Smooth muscle cell (in vitro differentiated cells): ENCODE data around the gene DAPK2. TPM values are rescaled to one million over a fixed set of nuclear protein-coding genes. Genes with fewer than 3 reads are reported as not detected.
A peak's percentile ranks its signal among the peaks of the same experiment; 100 is the strongest.

ENCODE experiments used
- DNase-seq: peaks from one replicate; lab custom pipeline; 2025; ENCODE audit not compliant: unreplicated experiment; lab: John Stamatoyannopoulos, UW
- H2AFZ ChIP-seq: fragments of 200-600 bp; sonication (generic); 2 replicates; pipeline ENCODE4 v1.6.0; 2016; ENCODE audit warnings: antibody characterized with exemption, low read depth, mild to moderate bottlenecking
- H3F3A ChIP-seq: fragments of 200-600 bp; sonication (generic); 2 replicates; pipeline ENCODE4 v1.6.0; 2017; ENCODE audit warnings: antibody characterized with exemption, low read depth
- H3K27ac ChIP-seq: fragments of 200-600 bp; sonication (generic); 2 replicates; pipeline ENCODE4 v1.5.1; 2016; ENCODE audit warnings: low read depth, mild to moderate bottlenecking
- H3K27me3 ChIP-seq: fragments of 200-600 bp; sonication (generic); 2 replicates; pipeline ENCODE4 v1.6.1; 2016; ENCODE audit warnings: low read depth, mild to moderate bottlenecking
- H3K36me3 ChIP-seq: fragments of 200-600 bp; sonication (generic); 2 replicates; pipeline ENCODE4 v1.5.1; 2016; ENCODE audit warnings: low read depth
- H3K4me1 ChIP-seq: fragments of 200-600 bp; sonication (generic); 2 replicates; pipeline ENCODE4 v1.5.1; 2016; ENCODE audit warnings: low read depth
- H3K4me2 ChIP-seq: fragments of 200-600 bp; sonication (generic); 2 replicates; pipeline ENCODE4 v1.6.0; 2016; ENCODE audit warnings: mild to moderate bottlenecking
- H3K4me3 ChIP-seq: fragments of 200-600 bp; sonication (generic); 2 replicates; pipeline ENCODE4 v1.5.1; 2016; ENCODE audit warnings: mild to moderate bottlenecking
- H3K79me2 ChIP-seq: fragments of 200-600 bp; sonication (generic); 2 replicates; pipeline ENCODE4 v1.6.0; 2016; ENCODE audit warnings: low read depth, mild to moderate bottlenecking
- H3K9ac ChIP-seq: fragments of 200-600 bp; sonication (generic); 2 replicates; pipeline ENCODE4 v1.6.0; 2016; ENCODE audit warnings: low read depth
- H3K9me3 ChIP-seq: fragments of 200-600 bp; sonication (generic); replicated peaks from 2 replicates; pipeline ENCODE4 v1.5.1; 2016; ENCODE audit warnings: low read depth
- H4K20me1 ChIP-seq: fragments of 200-600 bp; sonication (generic); 2 replicates; pipeline ENCODE4 v1.6.0; 2016; ENCODE audit warnings: low read depth
- WGBS: methylation state at CpG from one replicate; pipeline ENCODE4 v1.1.7; 2016; ENCODE audit warnings: low lambda C conversion rate; 5-methylcytosine and 5-hydroxymethylcytosine counted together
- polyA plus RNA-seq: library from polyadenylated mRNA; unstranded; fragments of >200 nt; fragmentation: Nextera tagmentation; extraction: Ambion mirVana; gene quantifications from 2 replicates; pipeline ENCODE4 v1.2.1, GENCODE V29; 2016
- total RNA-seq: library from RNA; depleted of rRNA; stranded (reverse); fragments of >200 nt; gene quantifications from 2 replicates; pipeline ENCODE4 v1.2.3, GENCODE V29; 2014
- TF ChIP-seq, protein P1 (sequence below): fragments of 200-600 bp; sonication (generic); IDR thresholded peaks from 2 replicates; pipeline ENCODE4 v1.5.1; 2017; ENCODE audit warnings: borderline replicate concordance, mild to moderate bottlenecking, antibody characterized with exemption; ENCODE audit not compliant: insufficient read depth, poor library complexity, severe bottlenecking

DAPK2 gene
- total and polyA plus RNA-seq, 2 experiments from 2014 or later = not detected

DNA sequence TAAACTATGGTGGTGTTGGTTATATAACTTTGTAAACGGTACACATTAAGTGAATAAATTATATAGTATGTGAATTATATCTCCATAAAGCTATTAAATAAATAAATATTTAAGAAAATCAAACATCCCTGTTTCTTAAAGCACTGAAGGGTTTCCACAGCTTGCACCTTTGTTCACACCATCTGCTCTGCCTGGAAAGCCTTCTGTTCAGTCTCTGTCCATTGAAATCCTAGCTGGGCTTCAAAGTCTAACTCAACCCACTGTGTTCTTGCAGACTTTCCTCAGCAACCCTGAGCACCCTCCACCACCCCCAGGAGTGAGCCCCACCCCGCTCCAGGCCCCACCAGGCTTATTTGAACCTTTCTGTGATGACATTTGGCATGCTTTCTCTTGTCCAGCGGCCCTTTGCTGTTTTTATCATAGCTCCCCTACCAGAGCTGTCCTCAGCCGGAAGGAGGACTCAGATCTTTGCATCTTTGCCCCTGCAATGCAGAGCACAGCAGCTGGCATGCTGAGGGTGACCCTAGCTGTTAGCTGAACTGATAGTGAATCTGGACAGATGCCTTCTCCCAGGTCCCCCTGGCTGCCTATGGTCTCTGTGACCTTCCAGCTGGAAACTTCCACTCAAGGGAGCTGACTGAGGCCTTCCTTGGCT, 105.2 kb downstream of the DAPK2 start:
- Histone ChIP-seq H3K27me3 (no peaks in the 10 kb centered on the region), H3K36me3 (no peaks in the 10 kb centered on the region), H3K79me2 (no peaks in the 10 kb centered on the region), H2AFZ (no peak overlapping the region), H3K4me1 (no peaks in the 10 kb centered on the region), H3K4me3 (no peak overlapping the region), H4K20me1 (no peaks in the 10 kb centered on the region), H3F3A (no peaks in the 10 kb centered on the region), H3K9ac (no peak overlapping the region), H3K4me2 (no peak overlapping the region), H3K9me3 (no peaks in the 10 kb centered on the region), H3K27ac (no peak overlapping the region)
- TF ChIP-seq, protein P1, sequence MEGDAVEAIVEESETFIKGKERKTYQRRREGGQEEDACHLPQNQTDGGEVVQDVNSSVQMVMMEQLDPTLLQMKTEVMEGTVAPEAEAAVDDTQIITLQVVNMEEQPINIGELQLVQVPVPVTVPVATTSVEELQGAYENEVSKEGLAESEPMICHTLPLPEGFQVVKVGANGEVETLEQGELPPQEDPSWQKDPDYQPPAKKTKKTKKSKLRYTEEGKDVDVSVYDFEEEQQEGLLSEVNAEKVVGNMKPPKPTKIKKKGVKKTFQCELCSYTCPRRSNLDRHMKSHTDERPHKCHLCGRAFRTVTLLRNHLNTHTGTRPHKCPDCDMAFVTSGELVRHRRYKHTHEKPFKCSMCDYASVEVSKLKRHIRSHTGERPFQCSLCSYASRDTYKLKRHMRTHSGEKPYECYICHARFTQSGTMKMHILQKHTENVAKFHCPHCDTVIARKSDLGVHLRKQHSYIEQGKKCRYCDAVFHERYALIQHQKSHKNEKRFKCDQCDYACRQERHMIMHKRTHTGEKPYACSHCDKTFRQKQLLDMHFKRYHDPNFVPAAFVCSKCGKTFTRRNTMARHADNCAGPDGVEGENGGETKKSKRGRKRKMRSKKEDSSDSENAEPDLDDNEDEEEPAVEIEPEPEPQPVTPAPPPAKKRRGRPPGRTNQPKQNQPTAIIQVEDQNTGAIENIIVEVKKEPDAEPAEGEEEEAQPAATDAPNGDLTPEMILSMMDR = no peak
- WGBS = 89% methylated on average over 4 of the region's 4 CpGs
- no peak for DNase-seq

DNA sequence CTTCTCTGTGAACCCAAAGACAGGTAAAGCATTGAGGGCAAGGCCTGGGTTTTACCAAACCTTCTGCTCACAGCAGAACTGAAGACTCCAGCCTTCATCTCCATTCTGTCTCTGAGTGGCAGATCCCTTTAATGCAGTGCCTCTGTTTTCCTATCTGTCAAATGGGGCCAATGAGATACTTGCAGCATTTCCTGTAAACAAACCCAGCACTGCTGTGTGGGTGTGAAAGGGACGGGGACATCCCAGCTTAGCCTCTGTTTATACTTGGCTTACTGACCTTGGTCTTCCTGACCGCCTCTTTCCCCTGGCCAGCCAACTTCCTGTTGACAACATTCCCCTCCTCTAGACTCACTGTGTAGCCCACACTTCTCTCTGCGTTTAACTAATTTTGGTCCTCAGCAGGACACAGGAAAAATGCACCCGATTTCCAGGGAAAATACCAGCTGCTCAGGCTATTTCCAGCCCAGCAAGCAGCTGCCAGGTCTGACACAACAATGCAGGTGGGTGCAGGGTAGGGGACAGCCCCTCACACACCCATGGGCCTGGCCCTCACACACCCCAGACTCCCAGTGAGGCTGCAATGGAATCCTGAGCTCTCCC, 106.7 kb downstream of the DAPK2 start:
- Histone ChIP-seq H2AFZ (no peak overlapping the region), H3K9ac (no peak overlapping the region)
- WGBS = 29% methylated on average over 4 of the region's 4 CpGs

DNA sequence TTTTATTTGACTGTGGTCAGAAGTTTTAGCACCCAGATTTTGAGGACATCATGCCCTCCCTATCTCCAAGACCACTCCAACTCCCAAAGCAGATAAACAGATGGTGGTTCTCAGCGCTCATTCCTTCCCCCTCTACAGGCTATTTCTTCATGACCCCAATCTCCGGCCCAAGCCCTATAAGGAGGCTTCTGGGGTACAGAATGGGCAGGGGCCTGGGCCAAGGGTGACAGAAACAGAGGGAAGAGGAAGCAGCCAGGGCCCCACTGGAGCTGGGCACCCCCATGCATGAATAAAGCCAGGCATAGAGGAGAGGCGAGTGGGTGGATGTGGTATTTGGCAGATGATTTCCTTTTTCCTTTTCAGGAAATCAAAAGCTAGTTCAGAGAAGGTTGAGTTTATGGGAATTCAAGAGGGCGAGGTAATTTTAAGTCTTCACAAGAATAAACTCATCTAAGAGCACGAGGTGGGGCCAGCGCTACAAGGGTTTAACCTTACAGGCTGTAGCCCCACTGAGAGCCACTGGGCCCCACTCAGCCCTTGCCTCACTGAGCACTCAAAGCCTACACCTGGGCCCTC, 107.7 kb downstream of the DAPK2 start:
- no peak overlapping the region for H2AFZ ChIP-seq
- no peaks in the 10 kb centered on the region for H3K9me3 ChIP-seq
- no peak overlapping the region for H3K9ac ChIP-seq
- 90% methylated on average over 6 of the region's 6 CpGs for WGBS
- H3K4me3 ChIP-seq = no peak overlapping the region
- peak overlapping the region; percentile 6 for H3K4me2 ChIP-seq
- no peak overlapping the region for H3K27ac ChIP-seq
- no peak for DNase-seq
- H4K20me1 ChIP-seq = no peaks in the 10 kb centered on the region
- no peaks in the 10 kb centered on the region for H3K4me1 ChIP-seq
- no peaks in the 10 kb centered on the region for H3K27me3 ChIP-seq
- no peaks in the 10 kb centered on the region for H3K36me3 ChIP-seq
- no peaks in the 10 kb centered on the region for H3F3A ChIP-seq
- TF ChIP-seq, protein P1 = no peak
- no peaks in the 10 kb centered on the region for H3K79me2 ChIP-seq

More for the DNA sequence above, 106.7 kb downstream of the DAPK2 start:
- H3K79me2 ChIP-seq = no peaks in the 10 kb centered on the region
- H3K9me3 ChIP-seq = no peaks in the 10 kb centered on the region
- no peaks in the 10 kb centered on the region for H3K4me1 ChIP-seq
- no peaks in the 10 kb centered on the region for H4K20me1 ChIP-seq
- TF ChIP-seq, protein P1 = no peak
- no peaks in the 10 kb centered on the region for H3F3A ChIP-seq
- H3K4me3 ChIP-seq = no peak overlapping the region
- no peak for DNase-seq
- peak overlapping the region; percentile 53 for H3K27ac ChIP-seq
- H3K36me3 ChIP-seq = no peaks in the 10 kb centered on the region
- no peaks in the 10 kb centered on the region for H3K27me3 ChIP-seq
- peak overlapping the region; percentile 30 for H3K4me2 ChIP-seq
